HL-60 (cell line): ENCODE results near the gene POC1A.

Experiments used
- DNase-seq, 2 experiments: peaks; one replicate each; pipeline ENCODE4 v3.0.0-alpha.2; 2010 to 2020; ENCODE audit warnings: low read depth in 1 of 2, low spot score in 1 of 2
- H3K27ac ChIP-seq: fragments of 250-450 bp; sonication (Bioruptor Pico); replicated peaks from 2 replicates; pipeline ENCODE4 v1.5.1; 2020; ENCODE audit warnings: mild to moderate bottlenecking, moderate library complexity
- H3K27me3 ChIP-seq: fragments of 250-450 bp; sonication (Bioruptor Pico); 2 replicates; pipeline ENCODE4 v1.5.1; 2021; ENCODE audit warnings: mild to moderate bottlenecking, moderate library complexity; ENCODE audit not compliant: insufficient read depth, poor library complexity, severe bottlenecking
- H3K4me3 ChIP-seq: replicated peaks from 2 replicates; pipeline ENCODE4 v1.5.1; 2011; ENCODE audit warnings: mild to moderate bottlenecking, control low read depth, low read length; ENCODE audit not compliant: insufficient read depth
- CTCF ChIP-seq: IDR thresholded peaks from one replicate; pipeline ENCODE4 v1.5.1; 2011; ENCODE audit warnings: low read length, control low read depth, inconsistent platforms; ENCODE audit not compliant: insufficient read depth
- GABPA ChIP-seq: IDR thresholded peaks from 2 replicates; pipeline ENCODE4 v1.6.1; 2012; ENCODE audit warnings: low read depth
- POLR2AphosphoS5 ChIP-seq: IDR thresholded peaks from 2 replicates; pipeline ENCODE4 v1.6.1; 2012; ENCODE audit warnings: low read depth
- REST ChIP-seq: IDR thresholded peaks from 2 replicates; pipeline ENCODE4 v1.6.1; 2012; ENCODE audit warnings: low read depth; ENCODE audit not compliant: insufficient replicate concordance
- SPI1 ChIP-seq: IDR thresholded peaks from 2 replicates; pipeline ENCODE4 v1.6.1; 2012; ENCODE audit warnings: low read depth, mild to moderate bottlenecking, borderline replicate concordance

POC1A gene

GRCh38 chr3:52090131-52090932, 63.9 kb downstream of the POC1A start:
- Histone ChIP-seq H3K27ac (no peak overlapping the region), H3K27me3 (no peaks in the 10 kb centered on the region), H3K4me3 (no peak overlapping the region)
- no peak for TF ChIP-seq CTCF
- TF ChIP-seq SPI1, result no peak
- TF ChIP-seq REST, result no peak
- DNase-seq, result no peak

GRCh38 chr3:52089691-52090090, 64.5 kb downstream of the POC1A start:
- Histone ChIP-seq H3K27ac (no peak overlapping the region), H3K27me3 (no peaks in the 10 kb centered on the region), H3K4me3 (no peak overlapping the region)
- TF ChIP-seq REST (no peak), SPI1 (no peak), GABPA (no peak), POLR2AphosphoS5 (no peak), CTCF (no peak)
- DNase-seq, result no peak

- no peaks in the 10 kb centered on the region for H3K27me3 ChIP-seq
- TF ChIP-seq POLR2AphosphoS5 (no peak), GABPA (no peak), REST (no peak), CTCF (no peak)
- peak overlapping the region; percentile 30 for H3K27ac ChIP-seq
- no peak overlapping the region for H3K4me3 ChIP-seq
- peak; percentile 56 to 84 for DNase-seq
These were observed 65.5 kb downstream of the POC1A start for GRCh38 chr3:52088445-52089367.
